ENCODE results near the gene TEX264.

TEX264 gene

GRCh38 chr3:51711352-51712037 is 40.4 kb downstream of the TEX264 start:
- DNase-seq (ENCODE audit: low read depth in 1 of 2, low spot score in 1 of 2), result no peak
- TF ChIP-seq CTCF (IDR thresholded peaks at IDR 0.05; ENCODE audit: insufficient read depth, low read length) (no peak), POLR2AphosphoS5 (IDR thresholded peaks at IDR 0.05; ENCODE audit: low read depth) (no peak), REST (IDR thresholded peaks at IDR 0.05; ENCODE audit: insufficient replicate concordance, low read depth) (no peak), GABPA (IDR thresholded peaks at IDR 0.05; ENCODE audit: low read depth) (no peak), SPI1 (IDR thresholded peaks at IDR 0.05; ENCODE audit: borderline replicate concordance, low read depth) (no peak)
- H3K4me3 ChIP-seq (replicated peaks; ENCODE audit: insufficient read depth, low read length), result no peak overlapping the region
- no peak overlapping the region for H3K27ac ChIP-seq (replicated peaks)
- no peaks in the 10 kb centered on the region for H3K27me3 ChIP-seq (ENCODE audit: insufficient read depth, poor library complexity, severe bottlenecking)

GRCh38 chr3:51712038-51712420 is 41.0 kb downstream of the TEX264 start:
- H3K4me3 ChIP-seq (replicated peaks; ENCODE audit: insufficient read depth, low read length), result no peak overlapping the region
- DNase-seq (ENCODE audit: low read depth in 1 of 2, low spot score in 1 of 2), result no peak
- no peaks in the 10 kb centered on the region for H3K27me3 ChIP-seq (ENCODE audit: insufficient read depth, poor library complexity, severe bottlenecking)
- no peak overlapping the region for H3K27ac ChIP-seq (replicated peaks)
- no peak for TF ChIP-seq CTCF (IDR thresholded peaks at IDR 0.05; ENCODE audit: insufficient read depth, low read length)
- TF ChIP-seq SPI1 (IDR thresholded peaks at IDR 0.05; ENCODE audit: borderline replicate concordance, low read depth), result no peak
- no peak for TF ChIP-seq GABPA (IDR thresholded peaks at IDR 0.05; ENCODE audit: low read depth)
- no peak for TF ChIP-seq REST (IDR thresholded peaks at IDR 0.05; ENCODE audit: insufficient replicate concordance, low read depth)
- no peak for TF ChIP-seq POLR2AphosphoS5 (IDR thresholded peaks at IDR 0.05; ENCODE audit: low read depth)

- no peak overlapping the region for H3K4me3 ChIP-seq (replicated peaks; ENCODE audit: insufficient read depth, low read length)
- no peak for DNase-seq (ENCODE audit: low read depth in 1 of 2, low spot score in 1 of 2)
- no peaks in the 10 kb centered on the region for H3K27me3 ChIP-seq (ENCODE audit: insufficient read depth, poor library complexity, severe bottlenecking)
- TF ChIP-seq GABPA (IDR thresholded peaks at IDR 0.05; ENCODE audit: low read depth) (no peak), CTCF (IDR thresholded peaks at IDR 0.05; ENCODE audit: insufficient read depth, low read length) (no peak), SPI1 (IDR thresholded peaks at IDR 0.05; ENCODE audit: borderline replicate concordance, low read depth) (no peak), POLR2AphosphoS5 (IDR thresholded peaks at IDR 0.05; ENCODE audit: low read depth) (no peak), REST (IDR thresholded peaks at IDR 0.05; ENCODE audit: insufficient replicate concordance, low read depth) (no peak)
- no peak overlapping the region for H3K27ac ChIP-seq (replicated peaks)
Observed at GRCh38 chr3:51712511-51712931, 41.5 kb downstream of the TEX264 start.

Measured in HL-60 (cell line).